GM21390 (cell line): ENCODE measurements around the gene SKI.

ENCODE experiments used
- ATAC-seq: cut with Tn5 transposase; IDR thresholded peaks from one replicate; pipeline ENCODE4 v1.9.1; 2021; ENCODE audit not compliant: unreplicated experiment

The SKI gene

GRCh38 chr1:2304921-2305681, 77.0 kb downstream of the SKI start:
- no peak for ATAC-seq

- ATAC-seq, result no peak
Measured at GRCh38 chr1:2306151-2306978, 78.2 kb downstream of the SKI start.

- ATAC-seq, result no peak
Measured at GRCh38 chr1:2307064-2307605, 79.0 kb downstream of the SKI start.

- no peak for ATAC-seq
Measured at GRCh38 chr1:2307972-2308371, 79.9 kb downstream of the SKI start.

- ATAC-seq, result no peak
Measured at GRCh38 chr1:2308844-2309243, 80.7 kb downstream of the SKI start.

- ATAC-seq, result no peak
Measured at GRCh38 chr1:2310332-2311183, 82.4 kb downstream of the SKI start.

GRCh38 chr1:2311184-2312032, 83.3 kb downstream of the SKI start:
- no peak for ATAC-seq

GRCh38 chr1:2312160-2312514, 84.0 kb downstream of the SKI start:
- no peak for ATAC-seq

GRCh38 chr1:2312515-2313301, 84.6 kb downstream of the SKI start:
- ATAC-seq, result no peak

- no peak for ATAC-seq
Measured at GRCh38 chr1:2313651-2314261, 85.6 kb downstream of the SKI start.

- no peak for ATAC-seq
Measured at GRCh38 chr1:2314273-2314802, 86.2 kb downstream of the SKI start.

GRCh38 chr1:2314803-2315673, 86.9 kb downstream of the SKI start:
- ATAC-seq, result no peak

GRCh38 chr1:2315674-2316450, 87.7 kb downstream of the SKI start:
- no peak for ATAC-seq

- ATAC-seq, result no peak
Measured at GRCh38 chr1:2316451-2316961, 88.4 kb downstream of the SKI start.

GRCh38 chr1:2317230-2318065, 89.3 kb downstream of the SKI start:
- no peak for ATAC-seq
